ENCODE results near the gene OOSP1.

- TF ChIP-seq CTCF (IDR thresholded peaks at IDR 0.05; ENCODE audit: low read length), result no peak
- no peak for TF ChIP-seq EZH2 (IDR thresholded peaks at IDR 0.05; ENCODE audit: borderline replicate concordance, low read length)
Observed at GRCh38 chr11:59941091-59941490, 2.9 kb downstream of the OOSP1 start.
